ENCODE measurements around the gene C1orf21. TPM values are rescaled to one million over a fixed set of nuclear protein-coding genes. Genes with fewer than 3 reads are reported as not detected.

The C1orf21 gene
- total RNA-seq, 1 donor: 47.3 TPM

GRCh38 chr1:184615301-184615700 is 228.5 kb downstream of the C1orf21 start:
- no peak for DNase-seq (ENCODE audit: low read depth)
- no peak overlapping the region for H3K4me3 ChIP-seq (ENCODE audit: low read depth, low read length)
- no peak for TF ChIP-seq CTCF (IDR thresholded peaks at IDR 0.05; ENCODE audit: insufficient read depth, low read length)

GRCh38 chr1:184616504-184616903 is 229.7 kb downstream of the C1orf21 start:
- TF ChIP-seq CTCF (IDR thresholded peaks at IDR 0.05; ENCODE audit: insufficient read depth, low read length): no peak
- DNase-seq (ENCODE audit: low read depth): no peak
- H3K4me3 ChIP-seq (ENCODE audit: low read depth, low read length): no peak overlapping the region

- H3K4me3 ChIP-seq (ENCODE audit: low read depth, low read length): no peak overlapping the region
- TF ChIP-seq CTCF (IDR thresholded peaks at IDR 0.05; ENCODE audit: insufficient read depth, low read length): no peak
- DNase-seq (ENCODE audit: low read depth): no peak
These were observed 230.7 kb downstream of the C1orf21 start for GRCh38 chr1:184617433-184618029.

GRCh38 chr1:184618851-184619250 is 232.0 kb downstream of the C1orf21 start:
- H3K4me3 ChIP-seq (ENCODE audit: low read depth, low read length): no peak overlapping the region
- no peak for DNase-seq (ENCODE audit: low read depth)
- no peak for TF ChIP-seq CTCF (IDR thresholded peaks at IDR 0.05; ENCODE audit: insufficient read depth, low read length)

GRCh38 chr1:184620469-184620868 is 233.6 kb downstream of the C1orf21 start:
- TF ChIP-seq CTCF (IDR thresholded peaks at IDR 0.05; ENCODE audit: insufficient read depth, low read length): no peak
- DNase-seq (ENCODE audit: low read depth): no peak
- no peak overlapping the region for H3K4me3 ChIP-seq (ENCODE audit: low read depth, low read length)

GRCh38 chr1:184621260-184621659 is 234.4 kb downstream of the C1orf21 start:
- TF ChIP-seq CTCF (IDR thresholded peaks at IDR 0.05; ENCODE audit: insufficient read depth, low read length): no peak
- peak; percentile 91 for DNase-seq (ENCODE audit: low read depth)
- no peak overlapping the region for H3K4me3 ChIP-seq (ENCODE audit: low read depth, low read length)

Data from fibroblast of the aortic adventitia (primary cell).